ENCODE results near the gene TRIM37.

The TRIM37 gene

GRCh38 chr17:58960068-58960467, 146.6 kb downstream of the TRIM37 start:
- TF ChIP-seq NFIC (IDR thresholded peaks at IDR 0.05) (peak; percentile 93), RAD21 (IDR thresholded peaks at IDR 0.05; ENCODE audit: low read depth) (peak; percentile 51), USF1 (IDR thresholded peaks at IDR 0.05) (no peak), TCF12 (IDR thresholded peaks at IDR 0.05; ENCODE audit: low read depth) (peak; percentile 73), EP300 (IDR thresholded peaks at IDR 0.05; ENCODE audit: borderline replicate concordance) (peak; percentile 62; the same call in 1 of the 2 replicates), CEBPB (IDR thresholded peaks at IDR 0.05) (no peak), EGR1 (IDR thresholded peaks at IDR 0.05) (no peak), TEAD4 (IDR thresholded peaks at IDR 0.05) (peak; percentile 43; the same call in 1 of the 2 replicates), FOXM1 (IDR thresholded peaks at IDR 0.05; ENCODE audit: borderline replicate concordance, low read depth) (peak; percentile 86; the same call in 1 of the 2 replicates)
- TF ChIP-seq, protein P1, sequence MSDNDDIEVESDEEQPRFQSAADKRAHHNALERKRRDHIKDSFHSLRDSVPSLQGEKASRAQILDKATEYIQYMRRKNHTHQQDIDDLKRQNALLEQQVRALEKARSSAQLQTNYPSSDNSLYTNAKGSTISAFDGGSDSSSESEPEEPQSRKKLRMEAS (IDR thresholded peaks at IDR 0.05): no peak
- TF ChIP-seq, protein P2, sequence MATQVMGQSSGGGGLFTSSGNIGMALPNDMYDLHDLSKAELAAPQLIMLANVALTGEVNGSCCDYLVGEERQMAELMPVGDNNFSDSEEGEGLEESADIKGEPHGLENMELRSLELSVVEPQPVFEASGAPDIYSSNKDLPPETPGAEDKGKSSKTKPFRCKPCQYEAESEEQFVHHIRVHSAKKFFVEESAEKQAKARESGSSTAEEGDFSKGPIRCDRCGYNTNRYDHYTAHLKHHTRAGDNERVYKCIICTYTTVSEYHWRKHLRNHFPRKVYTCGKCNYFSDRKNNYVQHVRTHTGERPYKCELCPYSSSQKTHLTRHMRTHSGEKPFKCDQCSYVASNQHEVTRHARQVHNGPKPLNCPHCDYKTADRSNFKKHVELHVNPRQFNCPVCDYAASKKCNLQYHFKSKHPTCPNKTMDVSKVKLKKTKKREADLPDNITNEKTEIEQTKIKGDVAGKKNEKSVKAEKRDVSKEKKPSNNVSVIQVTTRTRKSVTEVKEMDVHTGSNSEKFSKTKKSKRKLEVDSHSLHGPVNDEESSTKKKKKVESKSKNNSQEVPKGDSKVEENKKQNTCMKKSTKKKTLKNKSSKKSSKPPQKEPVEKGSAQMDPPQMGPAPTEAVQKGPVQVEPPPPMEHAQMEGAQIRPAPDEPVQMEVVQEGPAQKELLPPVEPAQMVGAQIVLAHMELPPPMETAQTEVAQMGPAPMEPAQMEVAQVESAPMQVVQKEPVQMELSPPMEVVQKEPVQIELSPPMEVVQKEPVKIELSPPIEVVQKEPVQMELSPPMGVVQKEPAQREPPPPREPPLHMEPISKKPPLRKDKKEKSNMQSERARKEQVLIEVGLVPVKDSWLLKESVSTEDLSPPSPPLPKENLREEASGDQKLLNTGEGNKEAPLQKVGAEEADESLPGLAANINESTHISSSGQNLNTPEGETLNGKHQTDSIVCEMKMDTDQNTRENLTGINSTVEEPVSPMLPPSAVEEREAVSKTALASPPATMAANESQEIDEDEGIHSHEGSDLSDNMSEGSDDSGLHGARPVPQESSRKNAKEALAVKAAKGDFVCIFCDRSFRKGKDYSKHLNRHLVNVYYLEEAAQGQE (IDR thresholded peaks at IDR 0.05; ENCODE audit: low read depth): no peak

DNA sequence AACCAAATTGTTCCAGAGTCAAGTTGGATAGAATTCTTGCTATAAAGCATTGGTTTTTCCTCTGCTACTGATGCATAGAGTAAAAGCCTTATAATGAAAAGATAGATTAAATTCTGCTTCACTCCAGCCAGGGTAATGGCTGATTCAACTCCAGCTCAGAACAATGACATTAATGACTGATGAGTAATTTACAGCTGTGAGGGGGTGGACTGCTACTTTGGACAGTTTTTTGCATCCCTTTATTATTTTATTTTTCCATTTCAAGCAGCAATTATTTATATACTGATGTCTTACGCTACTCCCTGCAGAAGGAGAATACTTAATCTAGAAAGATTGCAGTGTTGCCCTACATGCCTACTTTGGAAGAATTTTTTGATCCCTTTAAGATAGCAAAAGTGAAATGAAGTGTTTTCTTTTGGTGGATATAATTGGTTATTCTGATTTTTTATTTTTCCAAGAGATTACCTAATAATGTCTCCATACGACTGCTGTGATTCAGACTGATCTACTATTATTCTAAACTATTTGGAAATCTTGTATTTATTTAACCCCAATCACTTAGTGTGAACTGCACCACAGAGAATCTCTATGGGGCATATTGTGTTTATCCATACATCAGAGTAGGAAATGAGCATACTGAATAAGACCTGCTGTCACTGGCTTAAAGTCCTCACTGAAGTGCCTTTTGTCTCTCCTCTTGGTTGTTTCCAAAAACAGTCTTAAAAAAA, 149.5 kb downstream of the TRIM37 start:
- TF ChIP-seq TEAD4 (IDR thresholded peaks at IDR 0.05): no peak
- no peak for TF ChIP-seq YY1 (IDR thresholded peaks at IDR 0.05; ENCODE audit: low read depth)
- no peak for TF ChIP-seq RAD21 (IDR thresholded peaks at IDR 0.05; ENCODE audit: low read depth)
- TF ChIP-seq EGR1 (IDR thresholded peaks at IDR 0.05): no peak
- TF ChIP-seq CEBPB (IDR thresholded peaks at IDR 0.05): no peak
- no peak for TF ChIP-seq ZBTB7A (IDR thresholded peaks at IDR 0.05; ENCODE audit: low read depth)
- TF ChIP-seq EP300 (IDR thresholded peaks at IDR 0.05; ENCODE audit: borderline replicate concordance): no peak
- no peak for TF ChIP-seq FOXM1 (IDR thresholded peaks at IDR 0.05; ENCODE audit: borderline replicate concordance, low read depth)
- TF ChIP-seq, protein P2 (IDR thresholded peaks at IDR 0.05; ENCODE audit: low read depth): no peak
- no peak for TF ChIP-seq CREB1 (IDR thresholded peaks at IDR 0.05; ENCODE audit: low read depth)
- no peak for TF ChIP-seq TCF12 (IDR thresholded peaks at IDR 0.05; ENCODE audit: low read depth)
- TF ChIP-seq, protein P1 (IDR thresholded peaks at IDR 0.05): no peak
- no peak for TF ChIP-seq NFIC (IDR thresholded peaks at IDR 0.05)
- no peak for TF ChIP-seq USF1 (IDR thresholded peaks at IDR 0.05)
- TF ChIP-seq TAF1 (IDR thresholded peaks at IDR 0.05; ENCODE audit: low read depth): no peak

GRCh38 chr17:58947824-58948223, 158.9 kb downstream of the TRIM37 start:
- no peak for TF ChIP-seq ZBTB7A (IDR thresholded peaks at IDR 0.05; ENCODE audit: low read depth)
- TF ChIP-seq TCF12 (IDR thresholded peaks at IDR 0.05; ENCODE audit: low read depth): no peak
- no peak for TF ChIP-seq YY1 (IDR thresholded peaks at IDR 0.05; ENCODE audit: low read depth)
- TF ChIP-seq TEAD4 (IDR thresholded peaks at IDR 0.05): no peak
- TF ChIP-seq USF1 (IDR thresholded peaks at IDR 0.05): no peak
- TF ChIP-seq TAF1 (IDR thresholded peaks at IDR 0.05; ENCODE audit: low read depth): no peak
- no peak for TF ChIP-seq EP300 (IDR thresholded peaks at IDR 0.05; ENCODE audit: borderline replicate concordance)
- no peak for TF ChIP-seq FOXM1 (IDR thresholded peaks at IDR 0.05; ENCODE audit: borderline replicate concordance, low read depth)
- TF ChIP-seq, protein P2 (IDR thresholded peaks at IDR 0.05; ENCODE audit: low read depth): no peak
- TF ChIP-seq CEBPB (IDR thresholded peaks at IDR 0.05): no peak
- TF ChIP-seq NFIC (IDR thresholded peaks at IDR 0.05): no peak
- no peak for TF ChIP-seq CREB1 (IDR thresholded peaks at IDR 0.05; ENCODE audit: low read depth)
- no peak for TF ChIP-seq EGR1 (IDR thresholded peaks at IDR 0.05)
- TF ChIP-seq RAD21 (IDR thresholded peaks at IDR 0.05; ENCODE audit: low read depth): no peak
- TF ChIP-seq, protein P1 (IDR thresholded peaks at IDR 0.05): no peak

Measured in Ishikawa (cell line).